Measurements from ENCODE around the gene MEGF8.

MEGF8 gene

GRCh38 chr19:42348211-42348610 lies 22.8 kb downstream of the MEGF8 start:
- no peak overlapping the region for H3K4me3 ChIP-seq (ENCODE audit: low read length)
- H3K27ac ChIP-seq (ENCODE audit: low read length), result no peak overlapping the region
- no peak overlapping the region for H2AFZ ChIP-seq (ENCODE audit: low read depth, low read length)
- no peak overlapping the region for H3K4me2 ChIP-seq (ENCODE audit: low read length)
- no peaks in the 10 kb centered on the region for H3K27me3 ChIP-seq (ENCODE audit: low read depth, low read length)
- 0 out of 2 replicates have a peak, but pooled peaks cover 3% of the 10 kb centered on the region for H4K20me1 ChIP-seq (ENCODE audit: insufficient read depth, low read length)
- H3K9ac ChIP-seq (ENCODE audit: low read length), result no peak overlapping the region
- H3K79me2 ChIP-seq (ENCODE audit: low read length), result no peaks in the 10 kb centered on the region
- no peaks in the 10 kb centered on the region for H3K9me3 ChIP-seq (ENCODE audit: insufficient read depth, low read length)
- H3K36me3 ChIP-seq (replicated peaks; ENCODE audit: low read depth, low read length), result peaks cover 6% of the 10 kb centered on the region
- H3K4me1 ChIP-seq (ENCODE audit: low read length), result no peaks in the 10 kb centered on the region
- TF ChIP-seq, protein P1, sequence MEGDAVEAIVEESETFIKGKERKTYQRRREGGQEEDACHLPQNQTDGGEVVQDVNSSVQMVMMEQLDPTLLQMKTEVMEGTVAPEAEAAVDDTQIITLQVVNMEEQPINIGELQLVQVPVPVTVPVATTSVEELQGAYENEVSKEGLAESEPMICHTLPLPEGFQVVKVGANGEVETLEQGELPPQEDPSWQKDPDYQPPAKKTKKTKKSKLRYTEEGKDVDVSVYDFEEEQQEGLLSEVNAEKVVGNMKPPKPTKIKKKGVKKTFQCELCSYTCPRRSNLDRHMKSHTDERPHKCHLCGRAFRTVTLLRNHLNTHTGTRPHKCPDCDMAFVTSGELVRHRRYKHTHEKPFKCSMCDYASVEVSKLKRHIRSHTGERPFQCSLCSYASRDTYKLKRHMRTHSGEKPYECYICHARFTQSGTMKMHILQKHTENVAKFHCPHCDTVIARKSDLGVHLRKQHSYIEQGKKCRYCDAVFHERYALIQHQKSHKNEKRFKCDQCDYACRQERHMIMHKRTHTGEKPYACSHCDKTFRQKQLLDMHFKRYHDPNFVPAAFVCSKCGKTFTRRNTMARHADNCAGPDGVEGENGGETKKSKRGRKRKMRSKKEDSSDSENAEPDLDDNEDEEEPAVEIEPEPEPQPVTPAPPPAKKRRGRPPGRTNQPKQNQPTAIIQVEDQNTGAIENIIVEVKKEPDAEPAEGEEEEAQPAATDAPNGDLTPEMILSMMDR (IDR thresholded peaks at IDR 0.05; ENCODE audit: low read depth, low read length), result no peak
- TF ChIP-seq EZH2phosphoT487 (IDR thresholded peaks at IDR 0.05; ENCODE audit: low read depth), result no peak

DNA sequence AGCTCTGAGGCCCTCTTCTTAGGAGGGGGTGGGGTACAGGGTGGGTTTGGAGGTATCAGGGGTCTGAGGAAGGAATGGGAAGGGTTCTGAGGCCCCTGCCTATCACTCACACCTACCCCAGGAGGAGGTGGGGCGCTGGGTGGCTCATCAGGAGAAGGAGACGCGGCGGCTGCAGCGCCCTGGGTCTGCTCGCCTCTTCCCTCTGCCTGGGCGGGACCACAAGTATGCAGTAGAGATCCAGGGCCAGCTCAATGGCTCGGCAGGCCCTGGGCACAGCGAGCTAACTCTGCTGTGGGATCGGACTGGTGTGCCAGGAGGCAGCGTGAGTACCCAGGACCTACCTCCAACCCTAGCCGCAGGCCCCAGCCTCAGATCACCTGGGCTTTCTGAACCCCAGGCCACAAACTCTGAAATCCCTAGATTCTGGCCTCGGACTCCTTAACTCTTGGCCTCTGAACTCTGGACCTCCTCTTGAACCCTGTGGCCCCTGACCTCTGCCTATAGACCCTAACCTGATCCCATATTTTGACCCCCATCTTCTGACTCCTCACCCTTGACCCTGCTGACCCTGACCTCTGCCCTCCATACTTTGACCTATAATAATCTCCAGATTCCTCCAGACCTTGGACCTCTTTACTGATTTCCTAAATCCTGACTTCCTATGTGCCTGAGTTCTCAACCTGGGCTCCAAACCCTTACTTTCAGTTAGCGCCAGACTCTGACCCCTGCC lies 24.1 kb downstream of the MEGF8 start:
- no peaks in the 10 kb centered on the region for H3K9me3 ChIP-seq (ENCODE audit: insufficient read depth, low read length)
- 0 out of 2 replicates have a peak, but pooled peaks cover 3% of the 10 kb centered on the region for H4K20me1 ChIP-seq (ENCODE audit: insufficient read depth, low read length)
- H3K4me3 ChIP-seq (ENCODE audit: low read length), result no peak overlapping the region
- H3K4me2 ChIP-seq (ENCODE audit: low read length), result no peak overlapping the region
- no peaks in the 10 kb centered on the region for H3K27me3 ChIP-seq (ENCODE audit: low read depth, low read length)
- H3K9ac ChIP-seq (ENCODE audit: low read length), result no peak overlapping the region
- H3K27ac ChIP-seq (ENCODE audit: low read length), result no peak overlapping the region
- no peaks in the 10 kb centered on the region for H3K79me2 ChIP-seq (ENCODE audit: low read length)
- peaks cover 6% of the 10 kb centered on the region for H3K36me3 ChIP-seq (replicated peaks; ENCODE audit: low read depth, low read length)
- H3K4me1 ChIP-seq (ENCODE audit: low read length), result no peaks in the 10 kb centered on the region
- TF ChIP-seq EZH2phosphoT487 (IDR thresholded peaks at IDR 0.05; ENCODE audit: low read depth), result no peak
- TF ChIP-seq, protein P1 (IDR thresholded peaks at IDR 0.05; ENCODE audit: low read depth, low read length), result no peak
- H2AFZ ChIP-seq (ENCODE audit: low read depth, low read length), result no peak overlapping the region

DNA sequence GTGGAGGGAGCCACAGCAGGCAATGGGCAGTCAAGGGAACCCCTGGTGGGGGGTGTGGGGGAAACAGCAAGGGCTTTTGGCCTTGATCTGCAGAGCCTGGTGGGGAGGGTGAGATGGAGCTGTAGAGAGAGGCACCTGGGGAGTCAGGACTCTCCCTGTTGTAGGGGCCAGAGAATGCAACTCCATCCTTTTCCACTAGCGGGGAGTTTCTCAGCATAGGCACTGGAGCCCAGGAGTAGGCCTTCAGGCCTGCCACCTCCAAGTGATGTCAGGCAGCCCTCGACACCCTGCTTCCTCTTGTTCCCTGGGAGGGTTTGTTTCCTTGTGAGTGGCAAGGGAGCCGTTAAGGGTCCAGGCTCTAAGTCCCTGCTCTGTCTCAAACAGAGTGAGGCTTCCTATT lies 25.0 kb downstream of the MEGF8 start:
- no peak overlapping the region for H3K9ac ChIP-seq (ENCODE audit: low read length)
- no peak for TF ChIP-seq EZH2phosphoT487 (IDR thresholded peaks at IDR 0.05; ENCODE audit: low read depth)
- TF ChIP-seq, protein P1 (IDR thresholded peaks at IDR 0.05; ENCODE audit: low read depth, low read length), result no peak
- no peak overlapping the region for H3K4me3 ChIP-seq (ENCODE audit: low read length)
- no peaks in the 10 kb centered on the region for H3K4me1 ChIP-seq (ENCODE audit: low read length)
- H3K4me2 ChIP-seq (ENCODE audit: low read length), result no peak overlapping the region
- H4K20me1 ChIP-seq (ENCODE audit: insufficient read depth, low read length), result peaks cover 3% of the 10 kb centered on the region; the same call in 1 of the 2 replicates
- H3K36me3 ChIP-seq (replicated peaks; ENCODE audit: low read depth, low read length), result peaks cover 3% of the 10 kb centered on the region
- no peaks in the 10 kb centered on the region for H3K27me3 ChIP-seq (ENCODE audit: low read depth, low read length)
- H3K79me2 ChIP-seq (ENCODE audit: low read length), result no peaks in the 10 kb centered on the region
- no peak overlapping the region for H3K27ac ChIP-seq (ENCODE audit: low read length)
- H3K9me3 ChIP-seq (ENCODE audit: insufficient read depth, low read length), result no peaks in the 10 kb centered on the region
- H2AFZ ChIP-seq (ENCODE audit: low read depth, low read length), result no peak overlapping the region

- Histone ChIP-seq H2AFZ (ENCODE audit: low read depth, low read length) (no peak overlapping the region), H3K4me3 (ENCODE audit: low read length) (no peak overlapping the region), H3K36me3 (replicated peaks; ENCODE audit: low read depth, low read length) (peaks cover 2% of the 10 kb centered on the region), H3K9me3 (ENCODE audit: insufficient read depth, low read length) (no peaks in the 10 kb centered on the region), H3K9ac (ENCODE audit: low read length) (no peak overlapping the region), H3K4me2 (ENCODE audit: low read length) (no peak overlapping the region), H3K79me2 (ENCODE audit: low read length) (no peaks in the 10 kb centered on the region), H4K20me1 (ENCODE audit: insufficient read depth, low read length) (peaks cover 3% of the 10 kb centered on the region; the same call in 1 of the 2 replicates), H3K27ac (ENCODE audit: low read length) (no peak overlapping the region), H3K4me1 (ENCODE audit: low read length) (no peaks in the 10 kb centered on the region), H3K27me3 (ENCODE audit: low read depth, low read length) (no peaks in the 10 kb centered on the region)
- TF ChIP-seq, protein P1 (IDR thresholded peaks at IDR 0.05; ENCODE audit: low read depth, low read length), result no peak
- no peak for TF ChIP-seq EZH2phosphoT487 (IDR thresholded peaks at IDR 0.05; ENCODE audit: low read depth)
These were observed 25.8 kb downstream of the MEGF8 start for GRCh38 chr19:42351079-42351735.
